DOHH2 (cell line): ENCODE measurements around the gene RNF103.

Experiments
- H3F3A ChIP-seq: fragments of 200-600 bp; sonication (generic), shearing (Covaris generic); 2 replicates; pipeline ENCODE4 v1.6.0; 2016; ENCODE audit warnings: antibody characterized with exemption, mild to moderate bottlenecking; ENCODE audit not compliant: control insufficient read depth, insufficient read depth
- H3K27ac ChIP-seq: fragments of 200-600 bp; sonication (generic); 2 replicates; pipeline ENCODE4 v1.5.1; 2014; ENCODE audit warnings: low read depth, mild to moderate bottlenecking, low read length, moderate library complexity
- H3K27me3 ChIP-seq: fragments of 200-600 bp; sonication (generic); 2 replicates; pipeline ENCODE4 v1.6.1; 2014; ENCODE audit warnings: mild to moderate bottlenecking, low read length, mixed read lengths; ENCODE audit not compliant: control insufficient read depth
- H3K36me3 ChIP-seq: fragments of 200-600 bp; sonication (generic); 2 replicates; pipeline ENCODE4 v1.6.1; 2014; ENCODE audit warnings: mild to moderate bottlenecking, low read length, moderate library complexity, mixed read lengths; ENCODE audit not compliant: control insufficient read depth
- H3K4me1 ChIP-seq: fragments of 200-600 bp; sonication (generic); 2 replicates; pipeline ENCODE4 v1.6.1; 2014; ENCODE audit warnings: mild to moderate bottlenecking, low read length, mixed read lengths; ENCODE audit not compliant: control insufficient read depth
- H3K4me2 ChIP-seq: fragments of 200-600 bp; sonication (generic); 2 replicates; pipeline ENCODE4 v1.6.0; 2014; ENCODE audit warnings: mild to moderate bottlenecking, low read length, moderate library complexity
- H3K4me3 ChIP-seq: fragments of 200-600 bp; sonication (generic); 2 replicates; pipeline ENCODE4 v1.5.1; 2014; ENCODE audit warnings: mild to moderate bottlenecking, low read length, mixed read lengths
- H3K79me2 ChIP-seq: fragments of 200-600 bp; sonication (generic); 2 replicates; pipeline ENCODE4 v1.6.1; 2014; ENCODE audit warnings: mild to moderate bottlenecking, low read length, mixed read lengths; ENCODE audit not compliant: control insufficient read depth
- H3K9me2 ChIP-seq: fragments of 200-600 bp; sonication (generic); replicated peaks from 2 replicates; pipeline ENCODE4 v1.6.1; 2014; ENCODE audit warnings: mild to moderate bottlenecking, low read length, mixed read lengths; ENCODE audit not compliant: control insufficient read depth
- H3K9me3 ChIP-seq: fragments of 200-600 bp; sonication (generic); 2 replicates; pipeline ENCODE4 v1.6.1; 2014; ENCODE audit warnings: antibody characterized with exemption, low read length, mixed read lengths; ENCODE audit not compliant: control insufficient read depth, insufficient read depth
- H4K20me1 ChIP-seq: fragments of 200-600 bp; sonication (generic); 2 replicates; pipeline ENCODE4 v1.6.0; 2014; ENCODE audit warnings: low read depth, mild to moderate bottlenecking, antibody characterized with exemption, low read length, moderate library complexity; ENCODE audit not compliant: control insufficient read depth, insufficient read depth
- EZH2phosphoT487 ChIP-seq: fragments of 200-600 bp; sonication (generic); IDR thresholded peaks from 2 replicates; pipeline ENCODE4 v1.6.1; 2017; ENCODE audit warnings: borderline replicate concordance, mild to moderate bottlenecking, antibody characterized with exemption, low read length, moderate library complexity, mixed read lengths
- TF ChIP-seq, protein P1 (sequence below): fragments of 200-600 bp; sonication (generic); IDR thresholded peaks from one replicate; pipeline ENCODE4 v1.5.1; 2014; ENCODE audit warnings: antibody characterized with exemption, mild to moderate bottlenecking, low read depth, low read length; ENCODE audit not compliant: poor library complexity, severe bottlenecking

Gene RNF103

DNA sequence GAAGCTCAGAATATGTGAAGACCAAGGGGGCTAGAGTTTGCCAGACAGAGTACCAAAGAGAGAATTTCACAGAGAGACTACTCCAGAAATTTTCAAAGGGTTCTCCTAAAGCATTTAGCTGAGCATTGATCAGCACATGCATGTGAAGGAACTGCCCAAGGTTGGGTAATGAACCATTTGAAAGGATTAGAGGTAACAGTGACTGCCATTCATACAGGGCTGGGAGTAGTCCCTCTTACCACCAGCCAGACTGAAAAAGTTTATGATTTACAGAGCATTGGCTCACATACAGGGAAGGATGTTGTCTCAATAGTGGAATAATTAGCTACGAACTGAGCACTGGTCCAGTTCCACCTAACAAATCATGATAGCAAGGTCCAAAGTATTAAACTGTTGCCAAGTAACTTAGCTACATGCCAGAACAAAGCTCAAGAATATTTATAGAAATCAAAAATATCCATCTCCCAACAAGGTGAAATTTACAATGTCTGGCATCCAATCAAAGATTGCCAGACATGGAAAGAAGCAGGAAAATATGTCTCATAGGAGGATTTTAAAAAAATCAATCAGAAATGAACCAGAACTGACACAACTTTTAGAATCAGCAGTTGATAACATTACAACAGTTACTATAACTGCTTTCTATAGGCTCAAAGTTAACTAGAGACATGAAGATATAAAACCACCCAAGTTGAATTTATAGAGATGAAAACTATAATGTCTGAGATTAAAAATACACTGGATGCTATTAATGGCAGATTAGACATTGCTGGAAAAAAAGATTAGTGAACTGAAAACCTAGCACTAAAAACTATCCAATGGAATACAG, 25.7 kb upstream of the RNF103 start:
- Histone ChIP-seq H3K9me3 (no peaks in the 10 kb centered on the region), H3K36me3 (no peaks in the 10 kb centered on the region), H4K20me1 (no peaks in the 10 kb centered on the region), H3K4me2 (no peak overlapping the region), H3K4me1 (no peaks in the 10 kb centered on the region), H3K27ac (no peak overlapping the region), H3F3A (no peaks in the 10 kb centered on the region), H3K79me2 (no peaks in the 10 kb centered on the region), H3K9me2 (no peaks in the 10 kb centered on the region), H3K4me3 (no peak overlapping the region), H3K27me3 (no peaks in the 10 kb centered on the region)
- TF ChIP-seq, protein P1, sequence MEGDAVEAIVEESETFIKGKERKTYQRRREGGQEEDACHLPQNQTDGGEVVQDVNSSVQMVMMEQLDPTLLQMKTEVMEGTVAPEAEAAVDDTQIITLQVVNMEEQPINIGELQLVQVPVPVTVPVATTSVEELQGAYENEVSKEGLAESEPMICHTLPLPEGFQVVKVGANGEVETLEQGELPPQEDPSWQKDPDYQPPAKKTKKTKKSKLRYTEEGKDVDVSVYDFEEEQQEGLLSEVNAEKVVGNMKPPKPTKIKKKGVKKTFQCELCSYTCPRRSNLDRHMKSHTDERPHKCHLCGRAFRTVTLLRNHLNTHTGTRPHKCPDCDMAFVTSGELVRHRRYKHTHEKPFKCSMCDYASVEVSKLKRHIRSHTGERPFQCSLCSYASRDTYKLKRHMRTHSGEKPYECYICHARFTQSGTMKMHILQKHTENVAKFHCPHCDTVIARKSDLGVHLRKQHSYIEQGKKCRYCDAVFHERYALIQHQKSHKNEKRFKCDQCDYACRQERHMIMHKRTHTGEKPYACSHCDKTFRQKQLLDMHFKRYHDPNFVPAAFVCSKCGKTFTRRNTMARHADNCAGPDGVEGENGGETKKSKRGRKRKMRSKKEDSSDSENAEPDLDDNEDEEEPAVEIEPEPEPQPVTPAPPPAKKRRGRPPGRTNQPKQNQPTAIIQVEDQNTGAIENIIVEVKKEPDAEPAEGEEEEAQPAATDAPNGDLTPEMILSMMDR, result no peak
- TF ChIP-seq EZH2phosphoT487, result no peak

DNA sequence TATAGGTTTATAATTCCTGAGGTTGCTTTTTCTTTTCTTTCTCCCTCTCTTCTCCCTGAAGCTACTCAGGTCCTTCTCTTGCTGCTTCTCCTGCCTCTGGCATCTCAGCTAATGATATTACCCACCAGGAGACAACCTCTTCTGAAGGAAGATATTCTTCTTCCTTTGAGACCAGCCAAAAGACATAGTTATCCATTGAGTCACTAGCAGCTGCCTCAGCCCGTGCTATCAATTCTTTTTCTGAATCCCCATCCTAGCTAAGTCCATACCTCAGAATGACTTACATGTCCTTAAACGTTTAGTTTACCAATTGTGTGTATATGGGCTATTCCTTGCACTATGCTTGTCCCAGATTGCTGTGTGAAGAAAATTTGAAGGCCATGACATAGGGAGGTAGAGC, 25.0 kb upstream of the RNF103 start:
- Histone ChIP-seq H3K4me2 (no peak overlapping the region), H3F3A (no peaks in the 10 kb centered on the region), H3K36me3 (no peaks in the 10 kb centered on the region), H3K27ac (no peak overlapping the region), H3K4me1 (no peaks in the 10 kb centered on the region), H3K79me2 (no peaks in the 10 kb centered on the region), H4K20me1 (no peaks in the 10 kb centered on the region), H3K9me2 (no peaks in the 10 kb centered on the region), H3K27me3 (no peaks in the 10 kb centered on the region), H3K4me3 (no peak overlapping the region), H3K9me3 (no peaks in the 10 kb centered on the region)
- no peak for TF ChIP-seq EZH2phosphoT487
- TF ChIP-seq, protein P1, result no peak

DNA sequence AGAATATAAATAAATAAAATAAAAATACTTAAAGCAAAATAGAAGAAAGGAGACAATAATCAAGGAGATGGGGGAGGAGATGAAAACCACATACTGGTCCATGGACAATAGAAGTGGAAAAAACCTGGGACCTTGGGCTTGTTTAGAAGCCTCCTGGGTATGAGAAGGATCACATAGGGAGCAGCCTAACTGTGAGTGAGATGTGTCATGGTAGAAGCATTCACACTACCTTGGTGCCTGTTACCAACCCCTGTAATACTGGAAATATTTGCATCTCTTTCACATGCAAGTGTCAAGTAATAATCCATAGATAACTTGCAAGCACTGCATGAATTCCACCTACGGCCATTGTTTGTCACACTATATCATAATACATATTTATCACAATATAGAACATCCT, 23.2 kb upstream of the RNF103 start:
- no peaks in the 10 kb centered on the region for H3K4me1 ChIP-seq
- H3K9me2 ChIP-seq, result no peaks in the 10 kb centered on the region
- no peak overlapping the region for H3K4me3 ChIP-seq
- H3K9me3 ChIP-seq, result no peaks in the 10 kb centered on the region
- H3K27me3 ChIP-seq, result no peaks in the 10 kb centered on the region
- no peak overlapping the region for H3K4me2 ChIP-seq
- no peak overlapping the region for H3K27ac ChIP-seq
- no peaks in the 10 kb centered on the region for H3F3A ChIP-seq
- TF ChIP-seq EZH2phosphoT487, result no peak
- TF ChIP-seq, protein P1, result no peak
- no peaks in the 10 kb centered on the region for H3K36me3 ChIP-seq
- no peaks in the 10 kb centered on the region for H3K79me2 ChIP-seq
- no peaks in the 10 kb centered on the region for H4K20me1 ChIP-seq
